HG03521 (cell line): ENCODE measurements around the gene RERE.

Experiments used
- ATAC-seq: cut with Tn5 transposase; IDR thresholded peaks from one replicate; pipeline ENCODE4 v1.9.1; 2021; ENCODE audit warnings: mild to moderate bottlenecking, moderate library complexity; ENCODE audit not compliant: unreplicated experiment

RERE gene

DNA sequence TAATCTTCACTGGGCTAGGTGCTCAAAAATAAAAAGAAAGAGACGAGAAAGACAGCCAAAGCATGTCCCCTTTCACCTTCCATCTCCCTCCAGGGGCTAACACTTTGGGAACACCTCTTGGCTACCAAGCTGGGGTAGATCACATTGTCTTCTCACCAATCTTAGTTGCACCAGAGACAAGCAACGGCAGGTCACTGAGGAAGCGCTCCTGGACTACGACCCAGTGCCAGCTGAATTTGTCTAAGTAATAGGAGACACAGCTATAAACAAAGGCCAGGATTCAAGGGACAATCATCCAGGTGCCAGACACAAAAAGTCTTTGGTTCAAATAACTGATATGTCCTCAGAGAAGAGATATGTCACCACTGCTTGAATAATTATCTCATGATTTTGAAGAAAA, 399.1 kb downstream of the RERE start:
- ATAC-seq: no peak

DNA sequence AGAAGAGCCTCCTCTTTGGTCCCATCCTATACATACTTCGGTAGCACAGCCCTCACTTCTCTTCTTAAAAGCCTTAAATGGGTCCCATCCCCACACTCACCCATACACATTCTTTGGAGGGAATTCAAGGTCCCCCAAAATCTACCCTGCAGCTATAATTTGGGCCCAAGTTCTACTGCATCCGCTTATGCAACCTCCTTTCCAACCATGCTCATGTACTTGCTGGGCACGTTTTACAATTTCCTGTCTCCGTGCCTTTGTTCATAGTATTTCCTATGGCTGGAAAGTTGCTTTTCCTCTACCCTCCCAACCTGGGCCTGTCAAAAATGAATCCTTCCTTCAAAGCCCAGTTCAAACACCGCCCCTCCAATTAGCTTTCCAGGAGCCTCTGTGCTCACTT, 399.8 kb downstream of the RERE start:
- no peak for ATAC-seq

DNA sequence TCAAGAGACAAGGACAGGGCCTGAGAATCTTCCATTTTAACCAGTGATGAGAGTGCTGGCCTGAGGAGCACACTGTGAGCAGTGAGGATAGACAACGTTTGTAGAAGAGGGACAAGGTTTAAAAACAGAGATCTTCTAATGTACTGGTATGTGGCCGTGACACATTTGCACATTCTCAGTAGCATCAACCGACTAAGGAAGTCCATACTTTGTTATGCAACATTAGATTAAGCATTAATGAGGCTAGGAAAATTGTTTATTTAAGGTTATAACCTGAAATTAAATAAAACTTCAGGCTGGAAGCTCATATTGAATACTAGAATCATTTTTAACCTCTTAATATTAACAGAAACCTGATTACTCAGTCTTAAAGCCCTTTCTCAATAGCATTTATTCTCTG, 400.6 kb downstream of the RERE start:
- ATAC-seq: no peak

DNA sequence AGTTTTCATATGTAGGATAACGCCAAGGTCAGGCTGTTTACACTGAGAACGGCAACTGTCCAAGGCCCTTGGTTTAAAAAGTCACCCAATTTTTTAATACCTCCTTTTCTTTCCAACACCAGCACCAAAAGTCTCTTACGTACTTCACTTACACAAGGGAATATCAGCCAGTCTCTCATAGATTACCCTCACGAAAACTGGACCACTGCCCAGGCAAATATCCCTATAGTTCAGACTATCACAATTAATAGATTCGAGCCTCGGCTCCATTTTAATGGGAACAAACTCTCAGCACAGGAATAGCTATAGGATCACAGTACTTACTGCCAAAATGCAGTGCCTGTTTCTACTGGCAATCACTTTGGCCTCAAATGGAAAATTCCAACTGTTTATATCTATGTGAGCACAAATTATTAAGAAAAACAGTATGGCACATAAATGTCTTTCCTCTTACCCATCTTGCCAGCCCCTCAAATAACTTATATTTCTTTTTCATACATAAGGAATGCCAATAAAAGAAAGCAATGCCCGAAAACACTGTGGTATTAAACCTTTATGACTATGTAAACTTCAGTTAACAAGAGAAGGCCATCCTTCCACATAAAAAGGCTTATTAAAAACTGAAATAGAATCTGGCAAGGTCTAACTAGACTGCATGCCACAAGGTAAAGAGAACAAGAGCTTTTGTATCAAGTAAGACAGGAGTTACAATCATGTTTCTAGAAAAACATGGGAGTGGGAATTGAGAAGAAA, 401.7 kb downstream of the RERE start:
- ATAC-seq: no peak

DNA sequence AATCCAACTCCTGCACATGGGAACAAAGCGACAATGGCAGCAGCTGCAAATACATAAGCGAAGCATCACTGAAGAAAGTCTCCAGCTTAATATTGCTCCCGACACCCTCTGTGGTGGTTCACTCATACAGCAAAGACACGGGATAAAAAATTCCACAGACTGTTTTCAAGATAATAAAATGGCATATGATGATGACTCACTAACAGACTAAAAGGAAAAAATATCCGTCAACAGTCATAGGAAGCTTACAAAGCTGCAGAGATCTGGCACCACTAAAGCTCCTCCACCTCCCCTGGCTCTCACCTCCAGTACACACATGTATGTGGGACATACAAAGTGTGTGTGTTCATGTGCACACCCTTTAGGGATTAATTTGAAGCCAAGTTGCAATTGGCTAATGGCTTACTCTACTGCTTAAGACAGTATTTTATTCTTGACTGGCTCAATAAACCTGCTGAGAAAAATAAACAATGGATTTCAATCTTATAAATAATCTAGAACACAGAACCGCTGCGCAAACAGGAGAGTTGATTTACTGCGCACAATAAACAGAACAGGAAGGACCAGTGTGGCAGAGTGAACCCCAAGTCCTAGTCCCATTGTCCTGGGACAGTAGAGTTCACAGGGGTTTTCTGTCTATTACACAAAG, 405.1 kb downstream of the RERE start:
- no peak for ATAC-seq

DNA sequence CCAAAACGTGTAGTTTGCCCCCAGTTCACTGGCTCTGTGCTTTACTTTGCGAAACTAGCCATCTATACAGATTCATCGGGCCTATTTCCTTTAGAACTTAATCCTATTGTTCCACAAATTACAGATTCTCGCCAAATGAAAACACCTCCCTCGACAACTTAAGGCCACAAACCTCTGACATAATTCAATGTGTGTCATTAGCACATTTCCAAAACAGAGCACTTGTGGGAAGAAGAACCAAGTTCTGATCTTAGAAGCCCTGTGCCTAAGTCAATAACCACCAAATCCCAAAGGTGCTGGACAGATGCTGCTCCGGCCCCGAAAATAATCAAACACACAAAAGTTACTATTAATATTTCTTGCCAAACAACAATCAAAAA, 405.6 kb downstream of the RERE start:
- ATAC-seq: no peak

DNA sequence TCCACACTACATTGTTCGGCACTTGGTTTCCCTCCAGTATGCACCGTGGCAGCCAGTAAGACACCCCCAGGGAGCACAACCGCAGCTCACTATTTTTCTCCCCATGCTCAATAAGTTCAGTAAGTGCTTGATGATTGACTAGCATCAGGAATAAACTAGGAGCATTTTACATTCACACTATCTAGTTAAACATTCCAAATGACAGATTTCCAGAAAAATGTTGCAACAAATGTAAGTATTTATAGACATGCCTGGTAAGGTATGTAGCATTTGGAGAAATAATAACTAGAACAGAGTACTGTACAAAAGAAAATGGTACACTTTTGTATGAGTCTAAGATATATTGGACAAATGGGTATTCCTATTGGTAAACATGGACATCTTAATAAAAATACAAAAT, 406.6 kb downstream of the RERE start:
- ATAC-seq: no peak

DNA sequence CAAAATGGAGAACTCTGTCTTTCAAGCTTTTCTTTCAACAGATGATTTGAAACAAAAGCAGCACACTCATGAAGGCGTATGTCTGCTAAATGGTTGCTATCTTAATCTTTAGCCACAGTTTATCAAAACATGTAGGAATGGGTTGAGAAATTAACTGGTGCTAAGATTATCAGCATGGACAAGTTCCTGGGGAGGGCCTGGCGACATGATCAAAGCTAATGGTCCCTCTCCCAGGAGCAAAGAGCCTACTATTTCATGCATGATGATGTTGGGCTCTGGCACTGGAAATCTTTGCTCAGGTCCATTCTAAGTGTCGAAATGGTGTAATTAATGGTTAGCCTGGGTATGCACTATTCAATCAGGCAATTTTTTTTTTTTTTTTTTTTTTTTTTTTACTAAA, 407.8 kb downstream of the RERE start:
- ATAC-seq: no peak

DNA sequence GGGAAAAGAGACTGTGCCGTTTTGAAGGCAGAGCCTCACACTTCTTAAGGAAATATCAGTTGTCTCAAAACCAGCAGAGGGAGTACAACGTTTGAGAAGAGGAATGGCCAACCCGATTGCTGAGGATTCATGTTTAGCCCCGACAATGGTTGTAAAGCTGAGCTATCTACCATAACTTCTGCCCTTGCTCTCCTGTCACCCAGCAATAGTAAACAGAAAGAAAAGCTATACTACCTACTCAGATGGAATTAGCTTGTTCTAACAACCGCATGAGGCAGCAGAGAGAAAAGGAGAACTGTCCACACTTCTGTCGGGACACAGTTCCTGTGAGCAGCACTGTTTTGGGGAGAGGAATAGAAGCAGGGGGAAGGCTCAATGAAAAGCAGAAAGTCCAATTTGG, 408.3 kb downstream of the RERE start:
- no peak for ATAC-seq

DNA sequence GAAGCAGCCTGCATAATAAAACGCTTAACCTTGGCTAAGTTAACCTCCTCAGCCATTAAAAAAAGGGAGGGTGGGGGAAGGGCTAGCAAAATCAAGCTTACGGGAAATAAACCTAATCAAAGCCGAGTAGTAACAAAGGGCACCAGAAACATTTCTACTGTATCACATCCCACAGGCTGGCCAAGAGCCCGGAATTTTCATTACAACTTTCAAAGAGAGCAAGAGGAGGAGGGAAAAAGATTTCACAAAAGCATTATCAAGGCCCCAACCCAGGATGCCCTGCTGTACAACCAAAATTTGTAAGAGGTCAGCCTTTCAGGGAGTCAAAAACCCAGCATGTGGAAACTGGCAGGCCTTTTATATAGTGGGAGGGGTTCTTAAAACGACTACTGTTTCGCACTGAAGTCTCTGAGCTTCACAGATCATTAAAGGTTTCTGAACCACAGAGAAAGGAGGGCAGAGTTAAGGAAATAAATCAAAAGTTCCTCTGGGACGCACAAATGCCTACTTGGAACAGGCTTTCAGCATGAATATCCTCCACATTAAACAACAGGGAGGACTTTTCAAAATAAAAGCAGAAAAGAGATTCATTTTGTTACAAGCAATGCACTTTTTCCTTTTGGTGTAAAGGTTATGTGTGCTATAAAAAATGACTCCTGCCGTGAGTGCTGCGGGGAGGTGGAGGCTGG, 409.1 kb downstream of the RERE start:
- ATAC-seq: no peak

DNA sequence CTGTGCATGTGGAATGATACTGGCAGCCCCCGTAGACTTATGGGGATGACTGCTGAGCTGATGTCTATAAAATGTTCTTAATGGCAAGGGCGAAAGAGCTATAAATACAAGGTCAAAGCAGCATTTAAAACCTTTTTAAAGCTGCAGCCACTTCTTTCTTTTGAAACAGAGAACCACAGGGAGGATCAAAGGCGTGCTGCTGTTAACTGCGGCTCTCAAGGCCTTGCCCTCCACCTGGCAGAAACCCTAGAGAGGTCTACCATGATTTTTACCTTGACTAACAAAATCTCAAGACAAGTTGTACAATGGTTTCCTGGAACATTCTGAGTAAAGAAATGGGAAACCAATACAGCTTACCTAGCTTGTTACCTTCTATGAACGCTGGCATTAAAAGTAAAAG, 409.8 kb downstream of the RERE start:
- ATAC-seq: no peak

DNA sequence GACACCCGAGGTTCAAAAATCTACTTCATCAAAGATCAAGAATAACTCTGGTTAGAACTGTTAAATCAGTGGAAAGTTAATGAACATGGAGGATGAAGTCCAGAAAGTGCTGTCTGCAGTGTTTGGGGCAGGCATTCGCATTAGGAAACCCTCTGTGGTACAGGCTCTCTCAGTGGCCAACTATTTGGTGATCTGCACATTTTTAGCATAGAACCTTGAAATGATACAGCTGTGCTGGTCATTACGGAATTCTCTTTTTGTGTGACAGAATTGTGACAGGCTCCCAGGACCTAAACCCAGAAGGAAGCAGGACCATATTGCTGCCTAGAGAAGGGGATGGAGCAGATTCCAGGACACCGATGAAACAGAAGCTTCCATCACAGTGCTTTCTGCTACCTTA, 410.5 kb downstream of the RERE start:
- ATAC-seq: no peak

DNA sequence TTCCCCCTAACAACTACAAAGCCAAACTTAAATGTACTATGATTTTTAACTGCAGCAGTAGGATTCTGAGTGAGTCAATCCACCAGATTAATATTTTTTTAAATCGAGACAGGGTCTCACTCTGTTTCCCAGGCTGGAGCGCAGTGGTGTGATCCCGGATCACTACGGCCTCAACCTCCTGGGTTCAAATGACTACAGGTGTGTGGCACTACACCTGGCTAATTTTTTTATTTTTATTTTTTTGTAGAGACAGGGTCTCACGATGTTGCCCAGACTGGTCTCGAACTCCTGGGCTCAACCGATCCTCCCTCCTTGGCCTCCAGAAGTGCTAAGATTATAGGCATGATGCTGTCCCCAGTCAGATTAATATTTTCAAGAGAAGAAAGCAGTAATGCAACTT, 411.4 kb downstream of the RERE start:
- no peak for ATAC-seq

DNA sequence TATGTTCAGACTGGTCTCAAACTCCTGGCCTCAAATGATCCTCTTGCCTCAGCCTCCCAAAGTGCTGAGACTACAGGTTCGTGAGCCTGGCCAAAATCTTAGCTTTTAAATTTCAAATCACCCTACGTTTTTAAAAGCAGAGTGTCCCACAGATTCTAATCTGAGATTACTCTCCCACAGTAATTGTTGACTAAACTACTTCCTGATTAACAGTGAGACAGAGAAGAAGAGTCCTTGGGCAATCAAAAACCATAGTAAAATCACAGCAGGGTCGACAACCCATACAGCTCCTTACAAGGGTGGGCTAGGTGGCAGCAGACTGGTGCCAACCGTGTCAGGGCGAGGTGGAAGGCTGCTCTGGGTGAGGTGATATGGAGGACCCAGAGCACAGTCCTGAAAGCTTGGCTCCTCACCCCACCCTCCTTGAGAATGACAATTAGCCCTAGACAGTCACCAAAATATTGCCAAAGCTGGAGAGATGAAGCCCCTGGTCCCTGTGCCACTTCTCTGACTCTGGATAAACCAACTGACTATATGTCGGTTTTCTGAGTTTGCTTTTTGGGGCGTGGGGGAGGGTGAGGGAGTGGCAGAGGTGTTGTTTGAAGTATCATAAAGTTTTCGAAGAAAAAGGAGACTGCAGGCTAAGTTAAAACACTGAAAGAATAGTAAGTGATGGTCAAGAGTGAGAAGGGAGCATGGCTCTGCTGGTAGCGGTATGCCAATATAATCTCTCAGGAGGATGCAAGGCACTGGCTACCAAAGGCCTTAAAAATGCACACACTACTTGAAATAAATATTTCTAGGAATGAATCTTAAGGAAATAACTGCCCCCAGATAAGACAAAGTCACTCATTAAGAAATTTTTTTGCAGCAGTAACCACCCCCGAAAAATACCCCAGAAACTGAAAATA, 412.7 kb downstream of the RERE start:
- no peak for ATAC-seq

DNA sequence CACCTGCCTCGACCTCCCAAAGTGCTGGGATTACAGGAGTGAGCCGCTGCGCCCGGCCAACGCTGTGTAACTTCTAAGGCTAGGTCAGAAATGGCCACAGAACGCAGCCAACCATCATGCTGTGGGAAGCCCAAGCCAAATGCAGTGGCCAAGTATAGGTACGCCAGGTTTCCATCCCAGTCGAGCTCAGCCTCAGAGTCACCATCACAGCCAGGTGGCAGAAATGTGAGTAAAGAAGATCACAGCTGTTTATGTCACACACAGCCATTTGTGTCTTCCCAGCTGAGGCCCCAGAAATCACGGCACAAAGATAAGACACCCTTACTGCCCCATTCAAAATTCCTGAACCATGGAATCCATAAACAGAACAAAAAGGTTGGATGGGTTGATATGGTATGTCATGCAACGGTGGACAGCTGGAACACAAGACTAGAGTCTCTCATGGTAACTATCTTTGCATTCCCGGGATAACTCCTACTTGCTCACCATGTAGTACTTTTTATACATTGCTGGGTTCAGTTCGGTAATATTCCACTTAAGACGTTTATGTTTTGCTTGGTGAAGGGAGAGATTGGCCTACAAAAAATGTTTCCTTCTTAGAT, 415.2 kb downstream of the RERE start:
- ATAC-seq: no peak

DNA sequence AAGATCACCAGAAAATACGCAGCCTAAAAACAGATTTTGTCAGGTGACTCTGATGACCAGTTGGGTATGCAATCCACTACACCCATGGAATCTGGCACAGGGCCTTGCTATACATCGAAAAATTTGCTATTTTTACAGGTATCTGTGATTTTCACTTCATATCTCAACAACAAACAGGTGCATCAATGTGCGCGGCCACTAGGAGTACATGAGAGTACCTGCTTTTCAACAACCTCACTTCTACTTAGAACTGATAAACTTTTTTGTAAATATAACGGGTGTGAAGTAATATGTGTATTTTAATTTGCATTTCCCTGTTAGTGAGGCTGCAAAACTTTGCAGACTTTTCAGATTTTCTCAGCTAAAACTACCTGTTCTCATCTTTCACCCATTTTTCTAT, 418.8 kb downstream of the RERE start:
- no peak for ATAC-seq

DNA sequence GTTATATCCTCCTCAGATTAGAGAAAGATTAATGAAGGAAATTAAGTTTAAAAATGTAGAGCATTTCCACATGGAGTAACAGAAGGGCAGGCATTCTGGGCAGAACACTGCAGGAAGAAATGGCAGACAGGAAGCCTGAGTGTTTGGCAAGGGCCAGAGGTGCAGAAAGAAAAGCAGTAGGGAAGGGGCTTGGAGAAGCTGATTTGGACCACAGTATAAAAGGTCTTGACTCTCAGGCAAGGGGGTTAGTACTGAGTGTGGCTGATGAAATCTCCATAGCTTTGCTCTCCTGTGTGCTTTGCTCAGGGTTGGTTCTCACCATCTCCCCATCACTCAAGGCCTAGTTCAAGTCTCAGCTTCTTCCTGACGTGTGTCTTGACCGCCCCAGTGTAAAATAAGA, 419.4 kb downstream of the RERE start:
- no peak for ATAC-seq

DNA sequence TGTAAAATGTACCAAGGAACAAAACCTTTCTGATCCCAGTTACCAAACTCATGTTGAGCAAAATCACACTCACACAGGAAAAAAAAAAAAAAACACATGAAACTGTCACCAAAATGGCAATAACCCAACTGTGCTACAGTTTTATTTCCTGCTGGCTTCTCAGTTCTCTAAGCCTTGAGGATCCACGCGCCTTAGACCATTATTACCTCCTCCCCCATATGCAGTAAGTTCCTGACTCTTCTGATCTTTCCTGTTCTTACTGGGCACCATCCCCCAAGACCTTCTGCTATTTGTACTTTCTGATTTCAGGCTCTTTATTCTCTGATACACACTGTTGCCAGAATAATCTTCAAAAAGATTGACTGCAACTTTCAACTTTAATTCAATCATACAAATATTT, 419.9 kb downstream of the RERE start:
- ATAC-seq: peak; percentile 34

DNA sequence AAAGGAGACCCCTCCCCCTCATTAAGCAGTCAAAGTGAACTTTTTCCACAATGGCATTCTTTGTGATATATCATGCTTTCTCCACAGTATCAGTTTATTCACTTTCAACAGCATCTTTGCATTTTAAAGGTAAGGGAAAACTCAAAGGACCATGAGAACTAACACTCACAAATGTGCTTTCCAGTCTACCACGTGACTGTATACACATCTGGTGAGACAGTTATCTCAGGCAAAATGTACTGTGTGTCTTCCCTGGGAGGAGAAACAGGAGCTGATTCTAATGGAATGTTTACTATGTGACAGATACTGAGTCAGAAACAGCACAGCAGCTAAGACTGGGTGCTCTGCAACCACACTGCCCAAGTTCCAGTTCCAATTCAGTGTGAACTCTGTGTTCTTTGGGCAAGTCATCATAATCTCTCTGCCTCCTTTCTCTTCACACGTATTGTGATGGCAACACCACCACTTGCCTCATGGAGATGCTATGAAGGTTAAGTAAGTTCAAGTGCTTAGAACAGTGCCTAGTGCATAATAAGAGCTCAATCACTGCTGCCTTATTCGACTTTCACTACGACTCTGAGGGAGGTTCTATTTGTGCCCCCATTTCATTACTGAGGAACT, 420.5 kb downstream of the RERE start:
- ATAC-seq: peak; percentile 59

DNA sequence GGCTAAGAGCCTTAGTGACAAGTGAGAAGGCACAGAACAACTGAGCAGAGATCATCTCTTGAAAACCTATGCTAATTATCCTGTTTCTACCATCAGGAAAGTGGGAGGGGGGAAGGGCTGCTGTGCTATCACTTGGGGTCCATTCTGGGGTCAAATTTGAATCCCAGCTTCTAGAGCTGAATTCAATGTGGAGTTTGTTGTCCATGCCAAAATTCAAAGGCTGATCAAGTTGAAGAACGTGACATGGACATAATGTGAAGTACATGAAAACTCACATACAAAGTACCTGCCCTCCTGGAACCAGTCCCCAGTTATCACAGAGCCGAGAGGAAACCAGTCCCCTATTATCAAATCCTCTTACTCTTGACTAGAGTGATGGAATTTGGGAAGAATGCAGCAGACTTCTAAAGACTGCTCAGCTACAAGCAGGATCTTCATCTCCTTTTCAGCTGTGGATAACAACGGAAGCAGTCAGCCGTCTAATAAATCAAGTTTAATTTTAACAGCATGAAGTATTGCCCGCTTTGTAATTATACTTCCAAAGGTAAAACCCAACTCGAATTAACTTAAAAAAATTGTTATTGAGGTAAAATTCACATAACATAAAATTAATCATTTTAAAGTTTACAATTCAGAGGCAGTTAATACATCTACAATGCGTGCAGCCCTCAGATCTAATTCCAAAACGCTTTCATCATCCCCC, 421.2 kb downstream of the RERE start:
- ATAC-seq: no peak
